GM20000 (cell line): ENCODE data around the gene TMEM255B.

Experiments
- DNase-seq: peaks from one replicate; pipeline ENCODE4 v3.0.0; 2012; ENCODE audit warnings: low spot score
- CTCF ChIP-seq: IDR thresholded peaks from 2 replicates; pipeline ENCODE4 v1.5.1; 2012; ENCODE audit warnings: mild to moderate bottlenecking, control low read depth; ENCODE audit errors: extremely low read depth, missing control alignments

TMEM255B gene

GRCh38 chr13:113834496-113835200, 75.6 kb downstream of the TMEM255B start:
- DNase-seq = no peak
- no peak for TF ChIP-seq CTCF

GRCh38 chr13:113835461-113836270, 76.6 kb downstream of the TMEM255B start:
- DNase-seq = peak; percentile 60
- TF ChIP-seq CTCF = no peak

- TF ChIP-seq CTCF = no peak
- peak; percentile 46 for DNase-seq
Observed at GRCh38 chr13:113836768-113837559, 77.9 kb downstream of the TMEM255B start.

GRCh38 chr13:113837560-113838355, 78.7 kb downstream of the TMEM255B start:
- no peak for DNase-seq
- no peak for TF ChIP-seq CTCF

- DNase-seq = no peak
- TF ChIP-seq CTCF = no peak
Observed at GRCh38 chr13:113838711-113839201, 79.7 kb downstream of the TMEM255B start.

GRCh38 chr13:113839536-113840204, 80.6 kb downstream of the TMEM255B start:
- DNase-seq = no peak
- no peak for TF ChIP-seq CTCF
